ENCODE measurements around the gene ZFYVE26.

- no peak for TF ChIP-seq CTCF (conservative IDR thresholded peaks at IDR 0.05; ENCODE audit: low read depth, low read length)
- no peak for TF ChIP-seq EZH2 (IDR thresholded peaks at IDR 0.05; ENCODE audit: borderline replicate concordance, low read depth, low read length, poor library complexity, severe bottlenecking)
Measured at GRCh38 chr14:67851785-67852410, 35.5 kb upstream of the ZFYVE26 start.

Data from A673 (cell line).